ENCODE data around the gene NLRP3. TPM values are rescaled to one million over a fixed set of nuclear protein-coding genes. Genes with fewer than 3 reads are reported as not detected.

The NLRP3 gene
- total and polyA plus RNA-seq, 10 of the 15 experiments (the other 5 are each of a cell fraction or from before 2014, with no cell fraction given) = 1.8 to 10.4 (median 5.0) TPM

GRCh38 chr1:247409869-247410544, 6.0 kb upstream of the NLRP3 start (continued):
- TF ChIP-seq ZNF592 (IDR thresholded peaks at IDR 0.05) = no peak; the same call in 1 of the 2 replicates
- TF ChIP-seq, protein P1, sequence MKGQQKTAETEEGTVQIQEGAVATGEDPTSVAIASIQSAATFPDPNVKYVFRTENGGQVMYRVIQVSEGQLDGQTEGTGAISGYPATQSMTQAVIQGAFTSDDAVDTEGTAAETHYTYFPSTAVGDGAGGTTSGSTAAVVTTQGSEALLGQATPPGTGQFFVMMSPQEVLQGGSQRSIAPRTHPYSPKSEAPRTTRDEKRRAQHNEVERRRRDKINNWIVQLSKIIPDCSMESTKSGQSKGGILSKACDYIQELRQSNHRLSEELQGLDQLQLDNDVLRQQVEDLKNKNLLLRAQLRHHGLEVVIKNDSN (IDR thresholded peaks at IDR 0.05; ENCODE audit: borderline replicate concordance, extremely low read length, insufficient read depth, low read depth, low read length) = no peak
- peak; percentile 37; the same call in 1 of the 2 replicates for TF ChIP-seq ZBTB40 (IDR thresholded peaks at IDR 0.05; ENCODE audit: borderline replicate concordance)
- TF ChIP-seq SREBF2 (IDR thresholded peaks at IDR 0.05; ENCODE audit: low read length) = no peak
- TF ChIP-seq NFIC (IDR thresholded peaks at IDR 0.05; ENCODE audit: low read depth, low read length) = peak; percentile 97
- TF ChIP-seq MEF2A (IDR thresholded peaks at IDR 0.05; ENCODE audit: insufficient read depth, low read depth, low read length) = peak; percentile 94
- TF ChIP-seq MLLT1 (IDR thresholded peaks at IDR 0.05) = peak; percentile 83
- TF ChIP-seq CBX3 (IDR thresholded peaks at IDR 0.05; ENCODE audit: borderline replicate concordance, low read depth) = no peak
- no peak for TF ChIP-seq CHD4 (IDR thresholded peaks at IDR 0.05)
- peak; percentile 100 for TF ChIP-seq IKZF2 (IDR thresholded peaks at IDR 0.05)
- TF ChIP-seq CBFB (IDR thresholded peaks at IDR 0.05; ENCODE audit: low read depth) = peak; percentile 66; the same call in 1 of the 2 replicates
- peak; percentile 91 for TF ChIP-seq BCL11A (IDR thresholded peaks at IDR 0.05; ENCODE audit: low read depth, low read length)
- TF ChIP-seq, protein P2, sequence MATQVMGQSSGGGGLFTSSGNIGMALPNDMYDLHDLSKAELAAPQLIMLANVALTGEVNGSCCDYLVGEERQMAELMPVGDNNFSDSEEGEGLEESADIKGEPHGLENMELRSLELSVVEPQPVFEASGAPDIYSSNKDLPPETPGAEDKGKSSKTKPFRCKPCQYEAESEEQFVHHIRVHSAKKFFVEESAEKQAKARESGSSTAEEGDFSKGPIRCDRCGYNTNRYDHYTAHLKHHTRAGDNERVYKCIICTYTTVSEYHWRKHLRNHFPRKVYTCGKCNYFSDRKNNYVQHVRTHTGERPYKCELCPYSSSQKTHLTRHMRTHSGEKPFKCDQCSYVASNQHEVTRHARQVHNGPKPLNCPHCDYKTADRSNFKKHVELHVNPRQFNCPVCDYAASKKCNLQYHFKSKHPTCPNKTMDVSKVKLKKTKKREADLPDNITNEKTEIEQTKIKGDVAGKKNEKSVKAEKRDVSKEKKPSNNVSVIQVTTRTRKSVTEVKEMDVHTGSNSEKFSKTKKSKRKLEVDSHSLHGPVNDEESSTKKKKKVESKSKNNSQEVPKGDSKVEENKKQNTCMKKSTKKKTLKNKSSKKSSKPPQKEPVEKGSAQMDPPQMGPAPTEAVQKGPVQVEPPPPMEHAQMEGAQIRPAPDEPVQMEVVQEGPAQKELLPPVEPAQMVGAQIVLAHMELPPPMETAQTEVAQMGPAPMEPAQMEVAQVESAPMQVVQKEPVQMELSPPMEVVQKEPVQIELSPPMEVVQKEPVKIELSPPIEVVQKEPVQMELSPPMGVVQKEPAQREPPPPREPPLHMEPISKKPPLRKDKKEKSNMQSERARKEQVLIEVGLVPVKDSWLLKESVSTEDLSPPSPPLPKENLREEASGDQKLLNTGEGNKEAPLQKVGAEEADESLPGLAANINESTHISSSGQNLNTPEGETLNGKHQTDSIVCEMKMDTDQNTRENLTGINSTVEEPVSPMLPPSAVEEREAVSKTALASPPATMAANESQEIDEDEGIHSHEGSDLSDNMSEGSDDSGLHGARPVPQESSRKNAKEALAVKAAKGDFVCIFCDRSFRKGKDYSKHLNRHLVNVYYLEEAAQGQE (IDR thresholded peaks at IDR 0.05; ENCODE audit: low read depth, low read length) = no peak
- no peak for TF ChIP-seq HDAC6 (IDR thresholded peaks at IDR 0.05; ENCODE audit: unreplicated experiment)
